Stimulated activated CD4-positive, alpha-beta T cell treated with anti-CD3 and anti-CD28 coated beads, Interleukin-4, amount 100 ng/mL, for 1 hour (primary cell): Measurements from ENCODE around the gene FBXO31.

Experiments used
- DNase-seq: peaks from one replicate; pipeline ENCODE4 v3.0.0-alpha.2; 2020

The FBXO31 gene

DNA sequence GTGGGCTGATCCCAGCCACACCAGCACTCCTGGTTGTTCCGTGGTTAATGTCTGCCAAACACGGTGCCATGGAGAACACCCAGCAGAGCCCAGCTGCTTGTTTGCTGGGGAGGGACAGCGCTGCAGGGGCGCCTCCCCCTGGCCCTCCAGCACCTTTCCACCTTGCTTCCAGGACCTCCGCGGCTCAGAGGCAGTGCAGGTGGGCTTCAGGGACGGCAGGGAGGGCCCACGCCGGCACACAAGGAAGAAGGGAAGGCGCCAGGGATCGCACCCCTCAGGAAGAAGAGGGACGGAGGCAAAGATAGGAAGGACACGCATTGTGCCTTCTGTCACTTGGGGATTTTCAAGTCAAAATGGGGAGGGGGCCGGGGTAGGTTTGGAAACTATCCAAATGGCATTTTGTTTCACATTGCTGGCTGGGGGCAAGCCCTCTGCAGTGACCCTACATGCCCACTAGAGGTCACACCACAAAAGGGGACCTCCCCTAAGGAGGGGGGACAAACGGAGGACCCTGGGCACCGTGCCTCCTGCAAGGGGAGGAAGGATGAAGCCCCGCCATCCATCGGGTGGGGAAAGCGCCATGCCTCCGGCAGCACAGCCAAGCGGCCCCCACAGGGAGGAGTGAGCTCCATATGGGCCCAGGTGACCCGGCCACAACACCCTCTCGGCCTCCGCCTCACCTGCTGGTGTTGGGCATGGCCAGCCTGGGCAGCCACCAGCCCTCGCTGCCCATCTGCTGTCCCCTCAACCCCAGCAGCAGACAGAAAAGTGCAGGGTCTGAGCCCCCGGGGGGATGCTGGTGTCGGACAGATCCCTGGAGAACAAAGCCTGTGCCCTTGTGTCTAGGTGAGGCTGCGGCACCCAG, 58.9 kb downstream of the FBXO31 start:
- DNase-seq: peak; percentile 39

DNA sequence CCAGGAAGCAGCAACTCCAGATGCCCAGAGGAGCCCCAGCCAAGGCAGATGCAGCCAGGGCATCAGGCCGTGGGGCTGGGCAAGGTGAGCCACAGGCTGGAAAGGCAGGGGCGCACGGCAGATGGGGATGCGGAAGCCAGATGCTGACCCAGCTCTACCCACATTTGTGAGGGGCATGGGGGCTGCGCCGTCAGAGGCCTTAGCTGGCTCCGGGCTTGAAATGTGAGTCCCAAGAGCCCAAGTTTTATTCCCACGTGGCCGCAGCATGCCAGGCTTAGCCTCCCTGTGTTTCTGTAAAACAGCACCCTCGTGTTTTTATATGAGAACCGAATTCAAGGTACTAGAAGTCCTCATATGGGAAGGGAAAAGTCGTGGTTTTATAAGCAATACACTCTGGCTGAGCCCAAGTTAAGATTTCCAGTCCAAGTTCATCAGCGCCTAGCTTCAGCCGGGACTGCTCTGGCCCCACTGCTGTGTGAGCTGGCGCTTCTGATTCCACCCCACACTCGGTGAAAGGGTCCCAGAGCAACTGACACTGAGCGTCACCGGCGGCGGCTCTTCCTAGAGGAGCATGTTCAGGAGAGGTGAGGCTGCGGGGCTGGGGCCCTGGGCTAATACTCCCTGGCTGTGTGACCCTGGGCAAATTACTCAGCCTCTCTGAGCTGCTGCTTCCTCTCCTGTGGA, 59.7 kb downstream of the FBXO31 start:
- no peak for DNase-seq

DNA sequence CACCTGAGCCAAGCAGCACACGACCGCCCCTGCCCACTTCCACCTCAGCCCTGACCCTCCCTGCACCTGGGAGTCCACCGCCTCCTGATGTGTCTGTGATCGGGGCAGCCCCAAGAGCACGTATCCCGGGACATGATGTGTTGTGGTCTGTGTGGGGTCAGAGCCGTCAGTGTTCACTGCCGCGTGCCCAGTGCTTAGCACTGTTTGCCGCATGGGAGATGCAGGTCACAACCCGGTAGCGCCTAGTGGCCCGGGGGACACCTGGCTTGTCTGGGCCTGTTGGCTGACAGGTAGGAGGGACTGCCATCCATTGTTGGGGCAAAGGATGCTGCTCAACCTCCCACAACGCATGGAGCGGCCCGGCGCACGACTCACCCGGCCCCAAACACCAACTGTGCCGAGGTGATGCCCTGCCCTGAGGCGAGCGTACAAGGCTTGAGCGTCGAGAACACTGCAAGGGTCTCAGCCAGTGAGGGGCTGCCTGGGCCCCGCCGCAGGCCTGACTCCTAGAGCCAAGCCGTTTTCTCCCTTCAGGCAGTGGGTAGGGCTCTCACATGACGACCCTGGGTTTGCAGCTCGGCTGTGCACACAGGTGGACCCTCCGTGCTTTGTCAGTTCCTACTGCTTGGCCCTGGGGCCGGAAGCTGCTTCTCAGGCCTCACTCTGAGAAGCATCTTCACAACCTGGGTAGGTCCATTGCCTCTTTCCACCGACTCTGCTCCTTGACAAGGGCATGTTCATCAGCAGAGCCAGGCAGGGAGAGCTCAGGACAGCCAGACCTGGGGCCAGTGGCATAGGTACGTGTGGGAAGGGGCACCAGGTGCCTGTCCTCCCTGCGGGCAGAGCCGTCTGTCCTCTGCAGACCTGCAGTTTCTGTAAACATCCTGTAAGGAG, 60.5 kb downstream of the FBXO31 start:
- no peak for DNase-seq

DNA sequence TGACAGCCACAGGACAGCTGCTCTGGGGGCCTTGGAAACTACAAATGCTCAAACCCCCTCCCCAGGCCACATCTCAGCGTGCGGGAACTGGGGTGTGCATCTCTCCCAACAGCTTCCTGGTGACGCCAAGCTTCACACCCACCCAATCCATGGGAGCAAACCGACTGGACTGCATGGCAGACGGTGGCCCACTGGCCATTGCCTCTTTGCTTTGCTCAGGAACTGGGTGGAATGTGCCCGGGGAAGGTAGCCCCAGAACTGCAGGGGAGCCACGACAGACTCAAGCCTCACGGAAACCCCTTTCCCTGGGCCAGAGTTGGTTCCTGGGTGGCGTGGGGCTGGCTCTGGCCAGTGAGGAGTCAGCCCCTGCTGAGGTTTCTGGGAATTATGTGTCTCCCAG, 61.2 kb downstream of the FBXO31 start:
- DNase-seq: no peak

DNA sequence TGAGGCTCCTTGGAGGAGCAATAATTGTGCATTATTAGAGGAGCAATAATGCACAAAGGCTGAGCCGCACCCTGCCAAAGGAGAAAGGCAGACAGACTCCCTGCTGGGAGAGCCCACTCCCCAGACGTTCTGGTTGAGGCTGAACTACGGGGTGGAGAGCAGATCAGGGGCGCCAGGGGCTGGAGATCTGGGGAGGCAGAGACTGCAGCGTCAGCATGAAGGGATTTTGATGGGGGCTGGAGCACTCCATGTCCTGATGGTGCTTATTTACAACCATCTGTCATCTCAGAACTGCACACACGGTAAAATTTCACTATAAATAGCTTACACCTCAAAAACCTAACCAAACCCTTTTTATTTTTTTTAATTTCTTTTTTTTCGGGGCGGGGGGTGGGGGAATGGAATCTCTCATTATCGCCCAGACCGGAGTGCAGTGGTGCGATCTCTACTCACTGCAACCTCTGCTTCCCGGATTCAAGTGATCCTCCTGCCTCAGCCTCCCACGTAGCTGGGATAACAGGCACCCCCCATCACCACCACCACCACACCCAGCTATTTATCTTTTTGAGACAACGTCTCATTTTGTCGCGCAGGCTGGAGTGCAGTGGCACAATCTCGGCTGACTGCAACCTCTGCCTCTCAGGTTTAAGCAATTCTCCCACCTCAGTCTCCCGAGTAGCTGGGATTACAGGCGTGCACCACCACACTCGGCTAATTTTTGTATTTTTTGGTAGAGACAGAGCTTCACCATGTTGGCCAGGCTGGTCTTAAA, 62.1 kb downstream of the FBXO31 start:
- no peak for DNase-seq

DNA sequence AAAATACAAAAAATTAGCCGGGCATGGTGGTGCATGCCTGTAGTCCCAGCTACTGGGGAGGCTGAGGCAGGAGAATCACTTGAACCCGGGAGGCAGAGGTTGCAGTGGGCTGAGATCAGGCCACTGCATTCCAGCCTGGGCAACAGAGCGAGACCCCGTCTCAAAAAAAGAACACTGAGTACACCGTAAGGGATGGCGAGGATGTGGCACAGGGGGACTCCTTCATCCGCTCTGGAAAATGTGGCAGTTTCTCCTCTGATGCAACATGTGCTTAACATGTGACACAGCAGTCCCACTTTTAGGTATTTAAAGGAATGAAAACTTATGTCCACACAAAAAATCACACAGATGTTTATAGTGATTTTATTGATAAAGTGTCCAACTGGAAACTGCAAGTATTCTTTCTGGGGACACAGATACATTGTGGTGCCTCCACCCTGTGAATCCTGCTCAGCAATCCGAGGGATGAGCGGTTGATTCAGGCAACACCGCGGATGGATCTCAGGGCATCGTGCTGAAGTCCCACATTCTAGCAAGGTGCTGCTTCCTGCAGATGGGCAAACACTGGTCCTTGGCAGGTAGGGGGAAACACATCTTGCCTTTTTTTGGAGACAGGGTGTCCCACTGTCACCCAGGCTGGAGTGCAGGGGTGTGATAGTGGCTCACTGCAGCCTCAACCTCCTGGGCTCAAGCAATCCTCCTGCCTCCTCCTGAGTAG, 62.9 kb downstream of the FBXO31 start:
- DNase-seq: no peak

DNA sequence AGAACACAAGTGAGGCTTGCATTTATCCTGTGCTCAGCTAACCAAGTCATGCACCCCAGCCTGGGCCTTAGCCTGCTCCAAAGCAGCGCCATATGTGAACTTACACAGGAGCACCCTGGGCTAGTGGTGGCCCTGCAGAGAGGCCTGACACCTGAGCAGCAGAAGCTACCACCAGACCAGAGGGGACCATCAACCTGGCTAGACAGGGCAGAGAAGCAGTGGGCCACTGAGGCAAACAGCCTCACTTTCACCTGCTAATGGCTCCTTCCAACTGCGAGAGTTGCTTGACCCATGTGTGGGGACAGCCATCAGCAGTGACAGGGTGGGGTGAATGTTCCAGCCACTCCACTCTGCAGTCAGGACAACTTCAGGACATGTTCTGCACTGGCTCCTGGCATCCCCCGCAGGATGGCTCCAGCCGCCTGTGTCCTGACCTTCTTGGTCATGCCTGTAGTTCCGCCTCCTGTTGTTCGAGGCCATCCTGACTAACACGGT, 63.5 kb downstream of the FBXO31 start:
- DNase-seq: no peak

DNA sequence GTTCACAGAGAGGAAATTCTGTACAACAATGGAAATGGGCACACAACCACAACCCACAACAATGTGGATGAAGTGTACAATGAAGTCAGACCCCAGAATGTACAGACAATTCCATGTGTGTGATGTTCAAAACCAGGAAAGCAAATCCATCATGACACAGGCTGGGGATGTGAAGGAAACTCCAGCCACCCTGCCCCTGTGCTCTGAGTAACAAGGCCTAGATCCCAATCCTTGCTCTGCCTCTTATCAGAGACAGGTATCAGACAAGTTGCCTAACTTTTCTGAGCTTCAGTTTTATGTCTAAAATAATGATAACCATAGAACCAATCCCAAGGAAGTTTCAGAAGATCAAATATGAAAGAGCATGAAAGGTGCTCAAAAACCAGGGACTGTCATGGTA, 64.6 kb downstream of the FBXO31 start:
- DNase-seq: no peak

DNA sequence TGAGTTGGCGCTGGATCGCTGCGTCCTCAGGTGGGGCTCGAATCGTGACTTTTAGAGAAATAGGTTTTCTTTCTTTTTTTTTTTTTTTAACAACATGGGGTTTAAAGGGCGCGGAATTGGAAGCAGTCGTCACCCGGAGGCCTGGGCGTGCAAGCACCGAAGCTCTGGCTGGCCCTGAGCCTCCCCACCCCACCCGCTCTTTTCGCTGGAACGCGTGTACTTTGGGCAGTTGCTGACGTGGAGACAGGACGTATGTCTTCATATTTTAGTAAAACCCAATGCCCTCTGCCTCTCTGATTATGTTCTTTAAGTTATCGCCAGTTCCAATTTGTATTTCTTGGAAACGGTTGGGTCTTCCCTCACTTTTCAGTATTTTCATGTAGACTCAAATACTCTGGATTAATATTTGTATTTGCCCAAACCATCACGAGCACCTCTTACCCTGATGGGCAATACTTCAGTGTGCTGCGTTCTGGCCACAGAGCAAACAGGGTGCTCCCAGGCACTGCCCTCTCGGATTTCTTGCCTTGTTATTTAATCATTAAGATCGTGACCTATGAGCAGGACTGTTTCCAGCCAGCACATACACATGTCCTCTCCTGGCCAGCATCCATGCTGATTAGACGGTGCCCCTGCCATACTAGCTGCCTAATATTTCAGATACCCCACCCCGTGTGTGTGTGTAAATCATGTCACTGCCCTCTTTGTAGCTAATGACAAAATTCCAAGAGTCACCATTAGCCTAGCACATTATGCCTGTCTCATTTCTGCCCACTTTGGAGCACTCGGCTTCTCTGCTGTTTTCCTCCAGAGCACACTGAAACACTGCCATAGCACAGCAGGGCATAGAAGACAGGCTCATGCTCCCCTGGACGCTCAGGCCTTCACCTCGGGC, 65.6 kb downstream of the FBXO31 start:
- no peak for DNase-seq

DNA sequence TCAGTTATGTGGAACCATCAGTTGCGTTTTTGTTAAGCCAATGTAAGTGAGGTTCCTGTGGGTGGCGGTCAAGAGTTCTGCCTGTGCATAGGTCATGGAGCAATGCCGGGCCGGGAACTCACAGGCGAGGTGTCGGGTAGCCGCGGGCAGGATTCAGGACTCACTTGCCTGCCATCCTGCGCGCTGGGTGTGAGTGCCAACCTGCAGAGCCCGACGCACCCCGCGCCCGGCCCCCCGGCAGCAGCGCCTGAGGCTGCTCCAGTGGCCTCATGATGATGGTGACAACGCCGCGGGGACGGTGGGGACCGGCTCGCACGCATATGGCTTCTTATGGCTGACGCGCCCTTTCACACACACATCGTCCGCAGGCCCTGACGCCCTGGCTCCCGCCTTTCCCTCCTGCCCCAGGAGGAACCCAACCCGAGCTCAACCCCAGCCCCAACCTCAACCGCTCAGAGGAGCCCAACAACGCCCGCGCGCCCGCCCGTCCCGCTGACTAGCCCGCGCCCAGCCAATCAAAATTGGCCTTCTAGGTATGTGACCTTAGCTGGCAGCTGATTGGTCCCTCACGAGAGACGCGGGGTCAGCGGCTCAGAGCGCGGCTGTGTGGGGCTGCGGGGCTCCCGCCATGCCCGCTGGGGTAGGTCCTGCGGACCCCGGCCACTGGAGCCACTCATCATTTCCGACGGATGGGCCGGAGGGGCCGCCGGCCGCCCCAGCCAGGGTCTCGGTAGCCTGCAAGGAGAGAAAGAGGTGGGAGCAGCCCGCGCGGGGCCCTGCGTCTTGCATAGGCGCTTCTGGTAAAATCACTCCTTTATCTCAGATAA, 66.4 kb downstream of the FBXO31 start, which contains the start of gene C16orf95:
C16orf95 (minus strand) TSS at position 470 of the 827 bp plus-strand sequence; CDS start at position 320, 150 bp downstream.
- DNase-seq: peak; percentile 95

DNA sequence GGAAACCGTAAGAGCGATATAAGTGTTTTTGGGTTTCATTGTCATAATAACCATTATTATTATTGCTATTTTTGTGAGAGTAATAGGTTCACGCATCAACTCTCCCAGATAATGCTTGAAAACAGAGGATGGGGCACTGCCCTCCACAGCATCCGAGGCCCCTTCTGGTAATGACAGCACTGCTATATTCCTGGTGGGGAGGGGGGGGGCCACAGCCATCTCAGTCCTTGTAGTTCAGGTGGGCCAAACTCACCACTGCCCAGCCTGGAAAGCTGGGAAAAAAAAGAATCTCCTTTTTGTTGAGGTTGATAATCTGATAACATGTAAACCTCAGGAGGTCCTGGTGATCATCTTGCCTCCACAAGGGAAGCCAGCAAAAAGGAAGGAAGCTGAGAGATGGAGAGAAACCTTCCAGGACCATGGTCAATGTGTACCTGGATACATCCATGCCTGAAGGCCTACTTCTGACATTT, 67.1 kb downstream of the FBXO31 start:
- no peak for DNase-seq

DNA sequence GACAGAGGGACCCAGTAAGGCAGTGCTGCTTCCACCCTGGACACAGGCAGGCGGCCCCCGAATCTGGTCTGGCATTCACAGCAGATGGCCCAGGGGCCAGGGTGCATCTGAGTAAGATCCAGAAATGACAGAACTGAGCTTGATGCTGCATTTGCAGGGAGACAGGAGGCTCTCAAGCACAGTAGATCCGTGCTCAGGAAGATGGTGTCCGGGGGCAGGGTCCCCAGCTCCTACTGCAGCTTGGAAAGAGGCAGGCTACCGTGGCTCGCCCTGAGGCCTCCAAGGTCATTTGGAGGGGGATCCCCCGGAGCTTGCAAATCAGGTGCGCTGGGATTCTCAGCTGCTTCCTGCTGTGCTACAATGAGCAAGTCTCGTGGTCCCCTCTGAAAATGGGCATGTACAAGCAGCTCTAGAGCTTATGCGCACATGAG, 68.6 kb downstream of the FBXO31 start:
- DNase-seq: no peak

DNA sequence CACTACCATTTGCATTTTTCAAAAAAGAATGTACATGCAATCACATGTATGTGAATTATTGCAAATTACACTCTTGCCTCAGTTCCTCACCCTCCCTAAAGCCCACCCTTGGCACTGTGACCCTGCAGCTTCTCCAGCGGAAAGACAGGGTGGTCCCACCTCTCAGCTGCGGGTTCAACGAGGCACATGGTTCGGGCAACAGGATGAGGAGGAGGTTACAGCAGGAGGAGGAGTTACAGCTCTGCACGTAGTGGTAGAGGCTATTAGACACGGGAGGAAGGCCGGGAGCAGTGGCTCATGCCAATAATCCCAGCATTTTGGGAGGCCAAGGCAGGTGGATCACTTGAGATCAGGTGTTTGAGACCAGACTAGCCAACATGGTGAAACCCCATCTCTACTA, 71.6 kb downstream of the FBXO31 start:
- no peak for DNase-seq

DNA sequence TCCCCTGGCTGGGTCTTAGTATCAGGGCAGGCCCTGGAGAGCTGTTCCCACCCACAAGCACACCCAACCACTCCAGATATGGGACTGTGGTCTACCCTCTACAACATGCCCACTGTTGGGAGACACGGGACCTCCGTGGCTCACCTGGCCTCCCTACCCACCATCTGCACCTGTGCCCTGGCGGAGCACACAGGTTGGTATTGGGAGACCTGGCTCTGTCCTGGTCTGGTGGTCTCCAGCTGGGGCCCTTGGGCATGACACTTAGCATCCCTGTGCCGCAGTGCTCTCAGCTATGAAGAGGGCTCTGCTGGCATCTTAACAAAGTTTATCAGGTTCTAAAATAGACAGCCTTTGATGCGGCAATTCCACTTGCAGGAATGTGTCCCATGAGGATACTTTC, 72.2 kb downstream of the FBXO31 start:
- no peak for DNase-seq

DNA sequence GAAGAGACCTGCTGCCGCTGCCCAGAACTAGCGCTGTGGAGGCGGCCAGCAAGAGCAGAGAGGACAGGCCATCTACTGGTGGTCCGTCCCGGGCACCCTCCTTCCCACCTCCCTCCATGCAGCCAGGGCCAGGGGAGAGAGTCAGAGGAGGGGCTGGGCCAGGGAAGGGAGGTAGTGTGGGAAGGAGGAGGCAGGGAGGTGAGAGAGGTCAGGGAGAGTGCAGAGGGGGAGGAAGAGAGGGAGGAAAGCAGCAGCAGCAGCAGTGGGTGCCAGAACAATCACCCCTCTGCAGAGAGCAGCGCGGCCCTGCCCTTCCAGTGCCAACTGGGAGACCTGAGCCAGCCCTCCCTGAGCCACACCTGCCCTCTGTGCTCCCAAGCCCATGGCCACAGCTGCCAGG, 73.0 kb downstream of the FBXO31 start:
- no peak for DNase-seq

DNA sequence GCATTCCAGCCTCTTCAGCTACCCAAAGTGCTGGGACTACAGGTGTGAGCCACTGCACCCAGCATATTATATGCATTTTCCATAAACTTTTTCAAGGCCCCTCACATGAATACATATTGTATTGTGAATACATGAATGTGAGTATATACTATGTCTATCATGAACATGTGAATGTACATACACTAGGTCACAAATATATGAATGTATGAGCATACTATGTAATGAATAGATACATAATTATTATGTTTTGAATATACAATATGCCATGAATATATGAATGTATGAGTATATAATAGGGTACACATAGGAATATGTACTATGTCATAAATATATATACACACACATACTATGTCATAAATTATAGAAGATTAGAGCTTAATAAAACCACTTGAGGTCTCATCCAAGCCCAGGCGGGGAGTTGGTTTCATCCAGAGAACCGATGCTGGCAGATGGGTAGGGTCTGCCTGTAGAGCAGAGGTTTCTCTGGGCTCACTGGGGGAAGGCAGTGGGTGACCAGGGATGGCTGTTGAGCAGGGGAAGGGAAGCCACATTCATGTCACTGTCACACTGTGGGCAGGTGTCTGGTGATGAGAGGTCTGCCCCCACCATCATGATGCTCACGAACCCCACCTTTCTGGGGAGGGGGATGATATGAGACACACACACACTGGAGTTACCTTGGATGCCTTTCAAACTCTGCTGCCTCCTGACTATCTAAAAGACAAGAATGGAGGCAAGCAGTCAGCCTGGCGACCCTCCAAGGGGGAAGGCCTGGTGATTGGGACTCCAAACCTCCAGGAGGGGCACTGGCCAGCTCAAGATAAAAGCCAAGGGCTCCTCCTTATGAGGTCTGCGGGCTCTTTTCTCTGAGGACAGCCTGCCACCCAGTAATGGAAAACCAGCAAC, 73.7 kb downstream of the FBXO31 start:
- DNase-seq: no peak

DNA sequence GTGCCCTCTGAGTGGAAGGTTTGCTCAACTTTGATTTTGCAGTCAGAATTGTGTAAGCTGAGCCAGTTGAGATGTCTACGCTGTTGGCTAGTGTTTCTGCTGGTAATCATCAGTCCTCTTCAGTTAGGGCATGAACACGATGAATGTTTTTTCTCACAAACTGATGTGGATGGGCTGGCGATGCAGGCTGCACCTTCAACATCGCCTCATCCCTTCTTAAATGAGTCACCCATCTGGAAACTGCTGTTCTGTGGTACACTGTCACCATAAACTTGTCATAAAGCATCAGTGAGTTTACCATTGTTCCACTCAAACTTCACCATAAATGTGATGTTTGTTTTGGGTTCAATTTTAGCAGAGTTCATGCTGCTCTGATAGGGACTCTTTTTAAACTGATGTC, 74.8 kb downstream of the FBXO31 start:
- DNase-seq: no peak

DNA sequence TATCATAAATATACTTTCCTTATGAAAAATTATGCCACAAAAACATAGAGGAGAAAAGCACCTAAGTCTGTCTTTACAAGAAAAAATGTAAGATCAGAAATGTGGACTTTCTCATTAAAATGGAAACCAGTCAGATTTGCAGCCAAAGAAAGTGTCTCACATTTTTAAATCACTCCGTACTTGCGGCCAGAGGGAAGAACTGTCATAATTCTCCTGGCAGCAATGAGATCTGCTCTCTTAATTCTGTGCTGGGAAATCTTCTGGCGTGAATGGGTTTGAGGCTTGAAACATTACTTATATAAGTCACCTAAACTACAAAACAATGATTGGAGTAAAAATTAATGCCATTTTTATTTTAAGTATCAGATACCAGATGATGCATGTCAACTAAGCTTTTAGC, 77.1 kb downstream of the FBXO31 start:
- no peak for DNase-seq
